Measurements from ENCODE around the gene ACTG1. TPM values are rescaled to one million over a fixed set of nuclear protein-coding genes. Genes with fewer than 3 reads are reported as not detected.

The ACTG1 gene
- total RNA-seq, 1 donor from 2014 or later = 342 TPM

GRCh38 chr17:81537343-81537855, 24.8 kb upstream of the ACTG1 start:
- no peaks in the 10 kb centered on the region for H3K9me3 ChIP-seq (replicated peaks)
- H3K27me3 ChIP-seq (ENCODE audit: low read depth) = peaks cover 53% of the 10 kb centered on the region
- H3K36me3 ChIP-seq = peaks cover 40% of the 10 kb centered on the region
- no peak overlapping the region for H3K27ac ChIP-seq (replicated peaks)
- TF ChIP-seq CTCF (IDR thresholded peaks at IDR 0.05; ENCODE audit: borderline replicate concordance) = peak; percentile 74
- no peak overlapping the region for H3K4me3 ChIP-seq
- no peak for DNase-seq
- intact Hi-C loops (cut with micrococcal nuclease) = no loop called here
- H3K4me1 ChIP-seq = peaks cover 21% of the 10 kb centered on the region

DNA sequence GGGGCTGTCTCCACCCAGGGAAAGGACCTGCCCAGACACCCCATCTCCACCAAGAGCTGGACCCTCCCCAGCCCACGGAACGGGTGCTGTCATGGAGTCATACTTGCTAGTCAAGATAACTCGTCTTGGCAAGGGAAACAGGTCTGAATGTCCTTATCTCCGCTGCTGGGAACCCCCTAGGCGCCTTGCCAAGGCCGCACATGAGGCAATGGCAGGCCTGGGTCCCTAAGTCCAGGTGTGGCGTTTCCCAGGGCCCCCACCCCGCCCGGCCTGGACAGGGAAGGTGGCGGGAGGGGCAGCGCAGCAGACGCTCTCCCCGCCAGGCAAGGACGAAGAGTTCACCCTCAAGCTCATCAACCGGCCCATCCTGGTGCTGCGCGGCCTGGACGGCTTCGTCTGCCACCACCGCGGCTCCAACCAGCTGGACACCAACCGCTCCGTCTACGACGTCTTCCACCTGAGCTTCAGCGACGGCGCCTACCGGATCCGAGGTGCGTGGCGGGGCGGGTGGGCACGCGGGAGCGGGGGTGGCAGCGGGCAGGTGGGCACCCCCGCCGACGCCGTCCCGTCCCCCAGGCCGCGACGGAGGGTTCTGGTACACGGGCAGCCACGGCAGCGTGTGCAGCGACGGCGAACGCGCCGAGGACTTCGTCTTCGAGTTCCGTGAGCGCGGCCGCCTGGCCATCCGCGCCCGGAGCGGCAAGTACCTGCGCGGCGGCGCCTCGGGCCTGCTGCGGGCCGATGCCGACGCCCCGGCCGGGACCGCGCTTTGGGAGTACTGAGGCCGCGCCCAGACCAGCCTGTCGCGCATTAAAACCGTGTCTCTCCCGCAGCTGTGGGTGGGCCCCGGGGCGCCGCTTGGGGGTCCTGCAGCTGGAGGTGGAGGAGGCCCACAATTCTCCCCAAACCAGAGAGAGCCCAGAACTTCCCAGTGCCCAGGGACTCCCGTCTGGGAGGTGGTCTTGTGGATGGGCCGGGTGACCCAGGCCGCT, 24.0 kb upstream of the ACTG1 start:
- no peak for DNase-seq
- H3K4me1 ChIP-seq = peaks cover 19% of the 10 kb centered on the region
- TF ChIP-seq CTCF (IDR thresholded peaks at IDR 0.05; ENCODE audit: borderline replicate concordance) = no peak
- peaks cover 53% of the 10 kb centered on the region for H3K27me3 ChIP-seq (ENCODE audit: low read depth)
- H3K36me3 ChIP-seq = peaks cover 37% of the 10 kb centered on the region
- no peaks in the 10 kb centered on the region for H3K9me3 ChIP-seq (replicated peaks)
- intact Hi-C loops (cut with micrococcal nuclease) = no loop called here
- H3K27ac ChIP-seq (replicated peaks) = no peak overlapping the region
- no peak overlapping the region for H3K4me3 ChIP-seq

DNA sequence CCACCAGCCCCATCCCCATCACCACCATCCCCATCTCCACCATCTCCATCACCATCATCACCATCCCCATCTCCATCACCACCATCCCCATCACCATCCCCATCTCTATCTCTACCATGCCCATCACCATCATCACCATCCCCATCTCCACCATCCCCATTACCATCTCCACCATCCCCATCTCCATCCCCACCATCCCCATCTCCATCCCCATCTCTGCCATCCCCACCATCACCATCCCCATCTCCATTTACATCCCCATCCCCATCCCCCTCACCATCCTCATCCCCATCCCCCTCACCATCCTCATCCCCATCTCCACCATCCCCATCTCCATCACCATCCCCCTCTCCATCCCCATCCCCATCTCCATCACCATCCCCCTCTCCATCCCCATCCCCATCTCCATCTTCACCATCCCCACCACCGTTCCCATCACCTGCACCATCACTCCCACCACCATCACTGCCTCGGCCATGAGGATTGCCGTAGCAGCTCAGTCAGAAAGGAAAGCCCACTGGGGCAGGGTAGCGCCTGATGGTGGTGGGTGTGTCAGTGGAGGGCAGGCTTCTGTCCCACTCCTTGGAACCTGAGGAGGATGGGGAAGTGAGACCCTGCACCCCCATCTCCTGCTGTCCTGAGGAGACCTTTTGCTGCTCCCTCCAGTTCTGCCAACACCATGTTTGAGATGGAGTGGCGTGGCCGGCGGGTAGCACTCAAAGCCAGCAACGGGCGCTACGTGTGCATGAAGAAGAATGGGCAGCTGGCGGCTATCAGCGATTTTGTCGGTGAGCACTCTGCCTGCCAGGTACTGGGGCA, 23.1 kb upstream of the ACTG1 start:
- Histone ChIP-seq H3K27ac (replicated peaks) (no peak overlapping the region), H3K27me3 (ENCODE audit: low read depth) (peaks cover 53% of the 10 kb centered on the region), H3K4me3 (no peak overlapping the region), H3K9me3 (replicated peaks) (no peaks in the 10 kb centered on the region), H3K4me1 (peaks cover 19% of the 10 kb centered on the region), H3K36me3 (peaks cover 28% of the 10 kb centered on the region)
- no peak for TF ChIP-seq CTCF (IDR thresholded peaks at IDR 0.05; ENCODE audit: borderline replicate concordance)
- intact Hi-C loops (cut with micrococcal nuclease) = no loop called here
- no peak for DNase-seq

- no peak for DNase-seq
- Histone ChIP-seq H3K27ac (replicated peaks) (no peak overlapping the region), H3K4me1 (peaks cover 19% of the 10 kb centered on the region), H3K4me3 (no peak overlapping the region), H3K36me3 (peaks cover 20% of the 10 kb centered on the region), H3K27me3 (ENCODE audit: low read depth) (peaks cover 58% of the 10 kb centered on the region), H3K9me3 (replicated peaks) (no peaks in the 10 kb centered on the region)
- intact Hi-C loops (cut with micrococcal nuclease) = no loop called here
- TF ChIP-seq CTCF (IDR thresholded peaks at IDR 0.05; ENCODE audit: borderline replicate concordance) = no peak
Observed at GRCh38 chr17:81535007-81535328, 22.4 kb upstream of the ACTG1 start.

DNA sequence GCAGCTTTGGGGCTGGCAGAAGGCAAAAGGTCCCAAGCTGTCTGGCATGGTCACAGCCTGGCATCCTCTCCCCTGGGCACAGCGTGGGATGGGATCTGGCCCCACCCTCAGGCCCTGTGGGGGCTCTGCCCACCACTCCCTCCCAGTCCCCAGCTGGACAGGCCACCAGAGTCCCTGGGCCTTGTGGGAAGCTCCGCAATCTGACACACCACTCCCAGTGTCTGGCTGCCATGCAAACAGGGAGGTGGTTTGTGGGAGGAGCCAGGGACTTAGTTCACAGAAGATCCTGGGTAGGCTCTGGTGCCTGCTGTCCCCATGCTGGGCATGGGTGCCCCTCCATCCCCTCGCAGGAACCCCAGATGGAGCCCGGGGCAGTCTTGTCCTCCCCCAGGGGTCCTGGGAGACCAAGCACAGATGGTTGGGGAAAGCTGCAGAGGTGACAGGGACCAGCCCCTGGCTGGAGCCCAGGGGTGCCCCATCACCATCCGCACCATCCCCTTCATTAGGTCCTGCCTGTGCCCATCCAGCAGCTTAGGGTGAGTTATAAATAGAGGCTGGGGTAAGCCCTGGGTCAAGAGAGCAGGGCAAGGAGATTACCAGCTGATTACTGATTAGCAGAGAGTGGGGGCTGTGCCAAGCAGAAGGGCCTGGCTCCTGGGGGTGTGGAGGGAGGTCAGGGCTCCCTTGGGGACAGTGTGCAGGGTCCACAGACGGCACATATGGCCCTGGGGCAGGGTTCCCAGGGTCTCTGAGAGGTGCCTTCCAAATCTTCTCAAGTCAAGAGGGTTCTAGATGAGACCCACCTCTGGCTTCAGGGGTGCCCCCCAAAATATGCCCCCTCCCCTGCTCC, 21.8 kb upstream of the ACTG1 start:
- H3K27me3 ChIP-seq (ENCODE audit: low read depth) = peaks cover 64% of the 10 kb centered on the region

More for the DNA sequence above, 21.8 kb upstream of the ACTG1 start:
- no peak for DNase-seq
- no peak overlapping the region for H3K27ac ChIP-seq (replicated peaks)
- no peaks in the 10 kb centered on the region for H3K9me3 ChIP-seq (replicated peaks)
- TF ChIP-seq CTCF (IDR thresholded peaks at IDR 0.05; ENCODE audit: borderline replicate concordance) = no peak
- no peak overlapping the region for H3K4me3 ChIP-seq
- intact Hi-C loops (cut with micrococcal nuclease) = no loop called here
- H3K4me1 ChIP-seq = peaks cover 19% of the 10 kb centered on the region
- peaks cover 15% of the 10 kb centered on the region for H3K36me3 ChIP-seq

Data from left ventricle myocardium inferior (tissue), 1 donor.